GM12874 (cell line): Measurements from ENCODE around the gene DNAH6.

Experiments
- CTCF ChIP-seq: IDR thresholded peaks from 2 replicates; pipeline ENCODE4 v1.5.1; 2011; ENCODE audit warnings: low read depth, mild to moderate bottlenecking, control low read depth, low read length, moderate library complexity; ENCODE audit not compliant: insufficient read depth

DNAH6 gene

GRCh38 chr2:84830758-84831500 is 314.6 kb downstream of the DNAH6 start:
- no peak for TF ChIP-seq CTCF

GRCh38 chr2:84832772-84833461 is 316.6 kb downstream of the DNAH6 start:
- no peak for TF ChIP-seq CTCF

- TF ChIP-seq CTCF, result no peak
These were observed 317.3 kb downstream of the DNAH6 start for GRCh38 chr2:84833481-84834150.

- no peak for TF ChIP-seq CTCF
These were observed 319.9 kb downstream of the DNAH6 start for GRCh38 chr2:84836215-84836614.

- TF ChIP-seq CTCF, result no peak
These were observed 322.3 kb downstream of the DNAH6 start for GRCh38 chr2:84838434-84839145.

GRCh38 chr2:84839851-84840250 is 323.6 kb downstream of the DNAH6 start:
- TF ChIP-seq CTCF, result no peak

GRCh38 chr2:84840306-84840705 is 324.0 kb downstream of the DNAH6 start:
- no peak for TF ChIP-seq CTCF
